Measurements from ENCODE around the gene HMGB2.

HMGB2 gene

GRCh38 chr4:173287486-173287885 is 46.7 kb downstream of the HMGB2 start:
- no peak for DNase-seq

GRCh38 chr4:173284463-173284862 is 49.7 kb downstream of the HMGB2 start:
- DNase-seq, result no peak

- no peak for DNase-seq
Observed at GRCh38 chr4:173282626-173283025, 51.5 kb downstream of the HMGB2 start.

GRCh38 chr4:173282256-173282562 is 51.9 kb downstream of the HMGB2 start:
- no peak for DNase-seq

DNA sequence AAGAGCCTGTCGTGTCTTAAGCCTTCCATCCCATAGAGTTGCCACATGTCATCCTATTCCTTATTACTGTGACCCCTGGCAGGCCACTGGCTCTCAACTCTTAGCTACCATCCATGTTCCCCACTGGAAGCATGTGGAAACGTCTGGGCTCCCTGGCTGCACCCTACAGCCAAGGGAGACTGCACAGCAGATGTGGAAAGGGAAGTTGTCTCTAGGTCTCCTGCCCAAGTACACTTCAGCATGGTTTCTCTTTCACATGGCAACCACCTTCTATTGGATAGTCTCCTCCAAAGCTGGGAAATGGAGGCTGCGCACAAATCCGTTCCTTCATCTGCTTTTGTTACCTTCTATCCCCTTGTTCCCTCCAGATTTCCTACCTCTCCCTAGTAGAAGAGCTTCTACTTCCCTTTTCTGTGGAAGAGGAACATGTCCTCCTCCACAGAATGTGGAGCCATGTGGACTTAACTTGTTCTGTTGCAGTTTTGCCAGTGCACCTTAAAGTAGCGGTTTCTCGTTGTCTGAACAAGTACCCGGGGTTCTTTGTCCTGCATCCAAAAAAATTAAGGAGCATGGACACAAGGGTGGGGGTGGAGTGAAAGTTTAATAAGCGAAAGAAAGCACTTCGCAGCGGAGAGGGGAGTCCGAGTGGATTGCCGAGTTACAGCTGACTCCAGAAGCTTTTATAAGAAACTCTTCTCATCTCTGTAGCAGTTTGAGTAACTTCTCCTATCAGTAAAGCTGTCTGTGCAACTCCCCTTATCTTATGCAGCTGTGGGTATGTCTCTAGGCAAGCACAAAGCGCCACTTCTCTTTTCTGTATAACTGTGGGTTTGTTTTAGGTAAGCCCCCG is 52.5 kb downstream of the HMGB2 start:
- DNase-seq, result no peak

Data from NCI-H748 treated with DMSO at 0.1 percent for 48 hours (cell line).